HG03565 (cell line): ENCODE results near the gene ZNF701.
A peak's percentile ranks its signal among the peaks of the same experiment; 100 is the strongest.
"Not testable (repeated sequence)": the region's sequence is repeated elsewhere in the genome, so short reads cannot be mapped to it uniquely, and the experiment has no call there.

Experiments
- ATAC-seq: cut with Tn5 transposase; IDR thresholded peaks from one replicate; pipeline ENCODE4 v1.9.1; 2021; ENCODE audit warnings: mild to moderate bottlenecking, moderate library complexity; ENCODE audit not compliant: unreplicated experiment

ZNF701 gene

DNA sequence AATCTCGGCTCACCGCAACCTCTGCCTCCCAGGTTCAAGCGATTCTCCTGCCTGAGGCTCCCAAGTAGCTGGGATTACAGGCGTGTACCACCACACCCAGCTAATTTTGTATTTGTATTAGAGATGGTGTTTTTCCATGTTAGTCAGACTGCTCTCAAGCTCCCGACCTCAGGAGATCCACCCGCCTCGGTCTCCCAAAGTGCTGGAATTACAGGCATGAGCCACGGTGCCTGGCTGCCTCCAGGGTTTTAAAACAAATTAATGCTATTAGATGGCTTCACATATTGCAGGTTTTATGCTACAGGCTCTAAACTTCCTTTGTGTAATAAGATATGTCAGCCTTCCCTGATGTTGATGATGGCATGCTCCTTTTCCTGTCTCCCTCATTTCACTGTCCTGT is 8.5 kb upstream of the ZNF701 start:
- ATAC-seq: not testable (repeated sequence)

DNA sequence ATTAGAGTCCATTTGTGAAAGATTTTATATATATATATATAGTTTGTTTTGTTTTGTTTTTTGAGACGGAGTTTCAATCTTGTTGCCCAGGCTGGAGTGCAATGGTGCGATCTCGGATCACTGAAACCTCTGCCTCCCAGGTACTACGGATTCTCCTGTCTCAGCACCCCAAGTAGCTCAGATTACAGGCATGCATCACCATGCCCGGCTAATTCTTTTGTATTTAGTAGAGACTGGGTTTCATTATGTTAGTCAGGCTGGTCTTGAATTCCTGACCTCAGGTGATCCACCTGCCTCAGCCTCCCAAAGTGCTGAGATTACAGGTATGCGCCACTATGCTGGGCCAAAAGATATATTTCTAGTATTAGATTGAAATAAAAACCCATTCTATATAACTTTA is 4.0 kb upstream of the ZNF701 start:
- ATAC-seq: no peak

DNA sequence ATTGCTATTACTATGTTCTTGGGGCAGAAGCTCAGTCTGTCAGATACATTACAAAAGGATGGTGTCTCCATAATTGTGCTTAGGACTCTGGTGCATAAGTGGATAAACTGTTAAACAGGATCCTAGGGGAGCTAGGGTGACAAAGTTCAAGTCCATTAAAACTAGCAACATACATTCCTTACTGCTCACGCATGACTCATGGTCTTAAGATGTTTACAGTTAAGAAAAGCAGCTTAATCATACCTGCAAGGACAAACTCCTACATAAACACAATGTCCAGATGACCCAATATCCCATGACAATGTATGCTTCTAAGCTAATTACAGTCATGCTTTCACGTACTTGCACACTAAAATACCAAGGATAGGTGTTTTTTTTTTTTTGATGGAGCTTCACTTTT is 3.5 kb upstream of the ZNF701 start:
- ATAC-seq: no peak

DNA sequence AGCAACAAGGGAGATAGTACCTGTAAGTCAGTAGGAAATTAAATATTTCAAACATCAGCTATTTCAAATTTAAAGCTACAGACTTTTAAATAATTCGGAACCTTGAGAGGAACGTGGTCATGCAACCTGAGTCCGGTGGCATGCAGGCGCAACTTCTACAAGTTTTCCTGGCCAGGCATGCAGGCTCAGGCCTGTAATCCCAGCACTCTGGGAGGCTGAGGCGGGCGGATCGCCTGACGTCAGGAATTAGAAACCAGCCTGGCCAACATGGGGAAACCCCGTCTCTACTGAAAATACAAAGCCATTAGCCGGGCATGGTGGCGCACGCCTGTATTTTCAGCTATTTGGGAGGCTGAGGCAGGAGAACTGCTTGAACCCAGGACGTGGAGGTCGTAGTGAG is 2.2 kb upstream of the ZNF701 start:
- ATAC-seq: no peak

DNA sequence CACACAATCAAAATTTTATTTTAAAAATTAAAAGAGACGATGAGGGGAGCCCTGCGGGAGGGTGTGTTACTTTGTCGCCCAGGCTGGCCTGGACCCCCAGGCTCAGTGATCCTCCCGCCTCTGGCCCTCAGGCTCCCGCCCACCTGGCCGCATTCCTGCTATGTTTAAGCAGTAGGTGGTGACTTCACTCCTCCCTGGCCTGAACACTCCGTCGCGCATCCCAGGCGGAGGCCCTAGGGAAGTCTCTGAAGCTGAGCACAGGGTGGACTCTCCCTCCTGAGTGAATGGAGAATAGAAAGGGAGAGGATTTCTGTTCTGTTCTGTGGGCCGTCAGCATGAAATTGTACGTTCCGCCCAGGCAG is 468 bp upstream of the ZNF701 start:
- ATAC-seq: not testable (repeated sequence)

DNA sequence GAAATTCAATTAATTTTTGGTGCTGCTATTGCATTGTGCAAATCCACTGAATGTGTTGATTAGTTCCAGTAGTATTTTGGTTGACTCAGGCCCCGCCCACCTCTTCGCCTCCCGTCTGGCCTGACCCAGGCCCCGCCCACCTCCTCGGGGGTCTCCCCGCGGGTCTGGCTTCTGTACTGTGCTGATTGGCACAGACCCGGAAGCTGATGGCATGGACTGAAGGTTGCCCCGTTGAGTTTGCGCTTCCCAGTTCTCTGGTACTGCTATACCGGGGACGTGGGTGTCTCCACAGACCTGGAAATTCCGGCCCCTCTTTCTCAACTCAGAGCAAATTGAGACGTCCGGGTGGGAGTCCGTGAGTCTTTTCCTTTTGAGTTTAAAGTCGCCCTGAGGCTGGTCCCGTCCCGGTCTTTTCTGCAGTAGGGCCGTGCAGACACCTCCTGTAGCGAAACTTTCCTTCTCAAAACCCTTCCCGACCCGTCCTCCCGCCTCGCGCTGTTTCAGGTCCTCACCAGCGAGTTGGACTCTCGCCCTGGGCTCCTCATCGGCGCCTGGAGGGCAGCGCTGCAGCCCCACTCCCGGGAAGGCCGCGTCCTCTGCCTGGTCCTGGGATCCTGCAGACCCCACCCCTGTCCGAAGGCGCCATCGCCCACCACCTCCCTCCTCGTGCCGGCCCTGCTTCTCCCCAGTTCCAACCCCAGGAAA is 14.8 kb downstream of the ZNF701 start:
- ATAC-seq: no peak

DNA sequence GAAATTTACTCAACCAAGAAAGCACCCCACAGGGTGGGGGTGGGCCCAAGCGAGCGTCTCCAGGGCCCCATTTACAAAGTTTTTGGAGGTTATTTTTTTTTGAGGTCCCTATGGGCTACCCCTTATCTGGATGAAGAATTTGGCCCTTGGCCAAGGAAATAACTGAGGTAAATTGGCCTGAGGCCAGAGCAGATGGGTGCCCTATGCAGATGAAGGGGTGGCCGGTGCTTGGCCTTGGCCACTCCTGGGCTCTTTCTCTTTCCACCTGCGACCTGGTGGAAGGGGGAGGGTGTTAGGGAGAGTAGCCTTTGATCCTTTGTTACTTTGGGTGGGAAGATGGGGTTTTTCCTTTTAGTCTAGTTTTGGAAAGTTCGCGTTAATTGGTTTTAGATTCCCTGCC is 15.5 kb downstream of the ZNF701 start:
- no peak for ATAC-seq

DNA sequence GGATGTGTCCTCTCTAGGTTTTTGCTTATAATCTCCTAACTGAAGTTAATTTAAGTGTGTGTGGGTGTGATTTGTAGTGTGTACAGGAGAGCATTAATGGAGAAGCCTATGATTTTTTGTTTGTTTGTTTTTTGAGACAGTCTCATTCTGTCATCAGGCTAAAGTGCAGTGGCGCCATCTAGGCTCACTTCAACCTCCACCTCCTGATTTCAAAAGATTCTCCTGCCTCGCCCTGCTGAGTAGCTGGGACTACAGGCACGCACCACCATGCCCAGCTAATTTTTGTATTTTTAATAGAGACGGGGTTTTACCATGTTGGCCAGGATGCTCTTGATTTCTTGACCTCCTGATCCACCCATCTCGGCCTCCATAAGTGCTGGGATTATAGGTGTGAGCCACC is 20.6 kb downstream of the ZNF701 start:
- no peak for ATAC-seq

DNA sequence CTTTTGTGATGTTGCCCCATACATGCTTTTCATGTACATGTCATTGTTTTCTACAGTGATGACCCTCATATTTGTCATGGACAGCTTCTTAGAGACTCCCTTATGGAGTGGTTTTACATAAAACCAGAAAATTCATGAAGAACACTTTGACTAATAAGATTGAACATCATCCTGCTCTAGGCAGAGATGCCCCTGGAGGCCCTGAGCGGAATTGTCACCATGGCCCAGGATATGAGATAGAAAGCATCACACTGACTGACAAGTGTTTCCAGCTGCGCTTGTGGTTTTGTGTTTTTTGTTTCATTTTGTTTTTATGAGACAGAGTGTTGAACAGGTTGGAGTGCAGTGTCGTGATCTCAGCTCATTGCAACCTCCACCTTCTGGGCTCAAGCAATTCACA is 22.2 kb downstream of the ZNF701 start:
- ATAC-seq: no peak

DNA sequence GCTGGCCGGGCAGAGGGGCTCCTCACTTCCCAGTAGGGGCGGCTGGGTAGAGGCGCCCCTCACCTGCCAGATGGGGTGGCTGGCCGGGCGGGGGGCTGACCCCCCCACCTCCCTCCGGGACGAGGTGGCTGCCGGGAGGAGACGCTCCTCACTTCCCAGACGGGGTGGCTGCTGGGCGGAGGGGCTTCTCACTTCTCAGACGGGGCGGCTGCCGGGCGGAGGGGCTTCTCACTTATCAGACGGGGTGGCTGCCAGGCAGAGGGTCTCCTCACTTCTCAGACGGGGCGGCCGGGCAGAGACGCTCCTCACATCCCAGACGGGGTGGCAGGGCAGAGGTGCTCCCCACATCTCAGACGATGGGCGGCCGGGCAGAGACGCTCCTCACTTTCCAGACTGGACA is 23.4 kb downstream of the ZNF701 start:
- ATAC-seq: not testable (repeated sequence)

DNA sequence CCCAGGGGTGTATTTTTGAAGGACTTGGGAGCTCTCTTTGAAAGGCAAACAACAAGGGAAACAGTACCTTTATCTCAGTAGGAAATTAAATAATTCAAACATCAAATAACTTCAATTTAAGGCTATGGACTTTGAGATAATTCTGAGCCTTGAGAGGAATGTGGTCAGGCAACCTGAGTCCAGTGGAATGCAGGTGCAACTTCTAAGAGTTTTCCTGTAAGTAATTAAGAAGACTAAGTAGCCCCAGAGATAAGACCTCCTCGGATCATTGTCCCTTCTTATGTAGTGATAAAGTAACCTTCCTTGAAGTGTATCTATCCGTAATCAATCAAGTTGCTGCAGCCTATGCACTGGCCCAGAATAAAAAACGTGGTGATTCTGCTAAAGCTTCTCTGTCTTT is 29.2 kb downstream of the ZNF701 start:
- ATAC-seq: no peak

DNA sequence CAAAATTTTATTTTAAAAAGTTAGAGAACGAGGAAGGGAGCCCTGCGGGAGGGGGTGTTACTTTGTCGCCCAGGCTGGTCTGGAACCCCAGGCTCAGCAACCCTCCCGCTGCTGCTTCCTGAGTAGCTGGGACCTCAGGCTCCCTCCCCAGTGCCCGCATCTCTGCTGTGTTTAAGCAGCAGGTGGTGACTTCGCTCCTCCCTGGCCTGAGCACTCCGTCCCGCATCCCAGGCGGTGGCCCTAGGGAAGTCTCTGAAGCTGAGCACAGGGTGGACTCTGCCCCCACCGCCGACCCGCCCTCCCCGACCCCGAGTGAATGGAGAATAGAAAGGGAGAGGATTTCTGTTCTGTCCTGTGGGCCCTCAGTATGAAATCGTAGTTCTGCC is 30.5 kb downstream of the ZNF701 start:
- no peak for ATAC-seq

DNA sequence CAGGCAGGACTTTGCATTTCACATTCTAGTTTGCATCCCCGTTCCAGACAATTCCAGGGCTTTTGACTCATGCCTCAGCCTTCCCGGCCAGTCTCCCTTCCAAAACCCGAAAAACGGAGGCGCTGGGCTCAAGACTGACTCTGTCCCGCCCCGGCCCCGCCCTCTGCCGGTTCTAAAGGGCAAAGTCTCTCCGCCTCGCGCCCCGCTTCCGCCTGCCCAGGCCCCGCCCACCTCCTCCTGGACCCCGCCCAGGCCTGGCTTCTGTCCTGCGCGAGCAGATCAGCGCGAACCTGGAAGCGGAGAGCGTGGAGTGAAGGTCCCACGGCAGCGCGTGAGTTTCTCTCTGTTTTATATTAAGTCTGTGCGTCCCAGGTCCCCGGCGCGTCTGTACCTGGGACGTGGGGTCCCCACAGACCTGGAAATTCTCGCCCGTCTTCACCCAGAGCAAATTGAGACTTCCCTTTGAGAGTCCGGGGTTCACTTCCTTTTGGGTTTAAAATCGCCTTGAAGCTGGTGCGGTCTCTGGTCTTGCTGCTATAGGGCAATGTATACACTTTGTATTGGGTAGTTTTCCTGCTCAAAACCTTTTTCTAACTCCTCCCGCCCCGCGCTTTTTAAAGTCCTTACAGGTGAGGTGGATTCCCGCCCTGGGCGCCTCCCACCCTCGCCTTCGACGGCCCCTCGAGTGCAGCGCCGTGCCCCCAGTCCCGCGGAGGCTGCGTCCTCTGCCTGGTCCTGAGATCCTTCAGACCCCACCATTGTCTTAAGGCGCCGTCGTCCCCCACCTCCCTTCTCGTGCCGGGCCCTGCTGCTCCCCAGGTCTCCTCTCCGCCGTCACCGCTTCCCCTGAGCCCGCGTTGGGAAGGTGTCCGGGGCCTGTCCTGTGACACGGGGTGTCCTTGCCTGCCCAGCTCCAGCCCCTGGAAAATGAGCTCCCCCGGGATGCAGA is 31.2 kb downstream of the ZNF701 start:
- peak; percentile 72 for ATAC-seq

DNA sequence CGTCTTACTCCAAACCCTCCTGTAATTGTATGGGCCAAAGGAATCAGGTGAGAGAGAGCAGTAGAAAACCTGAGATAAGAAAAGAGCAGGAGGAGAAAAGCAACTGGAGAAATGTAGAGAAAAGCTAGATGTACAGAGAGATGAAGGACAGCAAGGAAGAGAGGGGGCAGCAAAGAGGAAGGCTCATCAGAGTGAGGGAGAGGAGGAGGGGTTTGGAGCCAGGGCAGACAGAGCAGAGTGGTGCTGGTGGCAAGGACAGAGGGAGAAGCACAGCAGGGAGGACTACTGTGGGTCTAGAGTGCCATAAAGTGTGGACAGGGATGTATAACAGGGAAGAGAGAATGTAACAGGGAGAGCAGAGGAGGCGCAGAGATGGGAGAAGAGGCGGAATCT is 31.9 kb downstream of the ZNF701 start:
- ATAC-seq: not testable (repeated sequence)

DNA sequence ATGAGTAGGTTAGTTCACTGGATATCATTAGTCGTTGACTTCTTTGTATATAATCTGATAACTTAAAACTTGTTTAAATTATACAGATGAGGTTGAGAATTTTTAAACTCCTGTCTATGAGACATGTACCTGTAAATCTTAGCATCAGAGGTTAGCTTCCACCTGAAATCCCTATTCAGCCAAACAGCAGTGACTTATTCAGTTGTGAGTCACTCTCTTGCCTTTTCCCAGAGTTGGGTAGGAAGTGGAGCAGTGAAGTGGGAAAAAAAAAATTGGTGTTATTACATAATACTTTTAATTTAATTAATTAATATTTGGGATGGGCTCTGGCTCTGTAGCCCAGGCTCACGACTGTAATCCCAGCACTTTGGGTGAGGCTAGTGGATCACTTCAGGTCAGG is 32.9 kb downstream of the ZNF701 start:
- no peak for ATAC-seq

DNA sequence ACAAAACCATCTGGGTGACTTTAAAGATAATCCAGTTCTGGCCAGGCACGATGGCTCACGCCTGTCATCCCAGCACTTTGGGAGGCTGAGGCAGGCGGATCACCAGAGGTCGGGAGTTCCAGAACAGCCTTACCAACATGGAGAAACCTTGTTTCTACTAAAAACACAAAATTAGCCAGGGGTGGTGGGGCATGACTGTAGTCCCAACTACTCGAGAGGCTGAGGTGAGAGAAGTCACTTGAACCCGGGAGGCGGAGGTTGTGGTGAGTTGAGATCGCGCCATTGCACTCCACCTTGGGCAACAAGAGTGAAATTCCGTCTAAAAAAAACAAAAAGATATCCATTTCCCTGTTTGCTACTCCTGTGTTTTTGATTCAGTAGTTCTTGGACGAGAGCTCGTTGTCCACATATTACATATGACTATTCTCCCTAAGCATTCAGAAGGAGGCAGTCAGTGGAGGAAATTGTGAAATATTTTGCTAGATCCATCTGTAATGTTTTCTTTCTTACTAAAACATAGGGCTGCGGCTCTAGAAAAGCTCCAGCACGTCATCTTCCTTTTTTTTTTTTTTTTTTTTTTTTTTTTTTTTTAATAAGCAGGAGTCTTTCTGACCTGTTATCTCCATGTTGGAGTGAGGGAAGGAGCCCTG is 33.6 kb downstream of the ZNF701 start:
- ATAC-seq: no peak

DNA sequence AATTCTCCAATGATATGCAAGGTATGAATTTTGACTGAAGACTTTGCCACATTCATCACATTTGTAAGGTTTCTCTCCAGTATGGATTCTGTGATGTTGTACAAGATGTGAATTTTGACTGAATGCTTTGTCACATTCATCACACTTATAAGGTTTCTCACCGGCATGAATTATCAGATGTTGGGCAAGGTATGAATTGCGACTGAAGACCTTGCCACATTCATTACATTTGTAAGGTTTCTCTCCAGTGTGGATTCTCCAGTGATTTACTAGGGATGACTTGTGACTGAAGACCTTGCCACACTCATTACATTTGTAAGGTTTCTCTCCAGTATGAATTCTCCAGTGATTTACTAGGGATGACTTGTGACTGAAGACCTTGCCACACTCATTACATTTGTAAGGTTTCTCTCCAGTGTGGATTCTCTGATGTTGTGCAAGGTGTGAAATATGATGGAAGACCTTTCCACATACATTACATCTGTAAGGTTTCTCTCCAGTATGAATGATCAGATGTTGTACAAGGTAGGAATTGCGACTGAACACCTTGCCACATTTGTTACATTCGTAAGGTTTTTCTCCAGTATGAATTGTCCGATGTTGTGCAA is 43.3 kb downstream of the ZNF701 start:
- no peak for ATAC-seq

DNA sequence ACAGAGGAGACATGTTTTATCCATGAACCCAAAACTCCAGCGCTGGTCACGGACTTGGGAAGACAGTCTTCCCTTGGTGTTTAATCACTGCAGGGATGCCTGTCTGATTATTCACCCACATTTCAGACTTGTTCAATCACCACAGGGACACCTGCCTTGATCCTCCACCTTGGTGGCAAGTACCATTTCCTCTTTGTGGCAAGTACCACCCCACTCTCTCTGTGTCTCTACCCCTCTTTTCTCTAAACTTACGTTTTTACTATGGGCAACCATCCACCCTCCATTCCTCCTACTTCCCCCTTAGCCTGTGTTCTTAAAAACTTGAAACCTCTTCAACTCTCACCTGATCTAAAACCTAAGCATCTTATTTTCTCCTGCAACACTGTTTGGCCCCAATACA is 51.3 kb downstream of the ZNF701 start:
- ATAC-seq: no peak

DNA sequence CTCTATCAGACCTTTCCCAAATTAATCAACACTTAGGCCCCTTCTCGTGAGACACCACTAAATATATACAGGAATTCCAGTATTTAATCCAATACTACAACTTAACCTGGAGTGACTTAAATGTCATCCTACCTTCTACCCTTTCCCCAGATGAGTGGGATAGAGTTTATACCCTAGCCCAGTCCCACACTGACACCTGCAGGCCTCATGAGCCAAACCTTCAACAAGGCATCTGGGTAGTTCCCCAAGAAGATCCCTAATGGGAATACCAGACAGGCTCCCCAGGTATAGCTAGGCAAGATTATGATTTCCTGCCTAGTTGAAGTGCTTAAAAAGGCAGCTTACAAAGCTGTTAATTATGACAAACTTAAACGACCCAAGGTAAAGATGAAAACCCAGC is 52.2 kb downstream of the ZNF701 start:
- no peak for ATAC-seq

DNA sequence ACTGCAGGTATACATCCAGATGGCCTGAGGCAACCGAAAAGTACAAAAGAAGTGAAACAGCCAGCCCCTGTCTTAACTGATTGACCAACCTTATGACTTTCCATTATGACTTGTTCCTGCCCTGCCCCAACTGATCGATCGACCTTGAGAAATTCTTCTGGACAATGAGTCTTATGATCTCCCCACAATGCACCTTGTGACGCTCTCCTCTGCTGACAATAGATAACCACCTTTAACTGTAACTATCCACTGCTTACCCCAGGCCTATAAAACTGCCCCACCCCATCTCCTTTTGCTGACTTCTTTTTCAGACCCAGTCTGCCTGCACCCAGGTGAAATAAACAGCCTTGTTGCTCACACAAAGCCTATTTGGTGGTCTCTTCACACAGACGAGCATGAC is 56.8 kb downstream of the ZNF701 start:
- ATAC-seq: no peak

DNA sequence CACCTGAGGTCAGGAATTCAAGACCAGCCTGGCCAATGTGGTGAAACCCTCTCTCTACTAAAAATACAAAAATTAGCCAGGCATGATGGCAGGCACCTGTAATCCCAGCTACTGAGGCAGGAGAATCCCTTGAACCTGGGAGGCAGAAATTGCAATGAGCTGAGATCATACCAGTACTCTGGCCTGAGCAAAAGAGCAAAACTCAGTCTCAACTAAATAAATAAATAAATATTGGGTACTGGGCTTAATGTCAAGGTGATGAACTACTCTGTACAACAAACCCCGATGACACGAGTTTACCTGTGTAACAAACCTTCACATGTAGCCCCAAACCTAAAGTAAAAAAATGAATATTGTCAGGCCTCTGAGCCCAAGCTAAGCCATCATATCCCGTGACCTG is 57.4 kb downstream of the ZNF701 start:
- not testable (repeated sequence) for ATAC-seq
